Right forelimb (tissue), 1 donor: Measurements from ENCODE around the gene KRTAP5-3.

Experiments
- DNase-seq: peaks from one replicate; pipeline ENCODE4 v3.0.0-alpha.2; 2018

Gene KRTAP5-3

DNA sequence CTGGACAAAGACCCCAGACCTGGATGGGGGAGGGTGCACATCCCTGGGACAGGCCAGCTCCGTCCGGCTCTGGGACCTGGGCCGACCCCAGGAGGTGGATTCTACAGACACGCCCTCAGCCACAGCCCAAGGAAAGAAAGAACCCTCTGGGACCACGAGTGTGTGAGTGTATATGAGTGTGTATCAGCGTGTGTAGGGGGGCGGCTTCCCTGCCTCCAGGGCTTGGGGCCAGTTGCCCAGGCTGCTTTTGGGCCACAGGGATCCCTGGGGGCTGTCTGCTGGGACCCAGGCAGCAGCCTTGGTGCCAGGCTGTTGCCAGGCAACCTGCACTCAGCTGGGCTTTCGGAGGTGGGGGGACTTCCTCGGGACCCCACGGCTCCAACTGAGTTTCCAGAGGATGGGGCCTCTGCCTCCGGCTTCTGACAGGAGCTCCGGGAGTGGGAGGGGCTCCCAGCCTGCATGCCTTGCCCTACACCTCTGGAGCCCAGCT, 45.1 kb downstream of the KRTAP5-3 start:
- DNase-seq = no peak

DNA sequence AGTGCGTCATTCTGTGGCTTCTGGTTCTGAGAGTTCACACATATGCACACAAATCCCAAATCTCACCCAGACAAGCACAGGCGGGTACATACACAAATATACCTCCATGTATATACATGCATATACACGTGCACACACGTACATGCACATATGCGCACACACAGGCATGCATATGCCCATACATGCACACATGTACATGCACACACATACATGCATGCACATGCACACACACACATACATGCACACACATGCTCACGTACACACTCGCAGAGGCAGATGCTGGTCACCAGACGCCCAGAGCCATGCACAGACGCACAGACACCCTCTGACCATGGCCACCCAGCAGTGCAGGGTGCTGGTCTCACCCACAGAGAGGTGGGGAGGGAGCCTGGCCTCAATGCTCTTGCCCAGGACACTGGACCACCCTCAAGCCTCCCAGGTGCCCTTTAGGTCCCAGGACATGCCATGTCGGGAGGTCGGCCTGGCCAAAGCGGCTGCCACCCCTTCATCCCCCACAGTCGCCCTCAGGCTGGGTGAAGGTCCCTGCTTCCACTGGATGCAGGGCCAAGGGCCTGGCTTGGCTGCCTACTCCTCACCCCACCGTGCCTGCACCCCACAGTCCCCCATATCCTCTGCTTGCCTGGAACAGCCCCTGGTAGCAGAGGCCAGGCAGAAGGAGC, 45.7 kb downstream of the KRTAP5-3 start:
- no peak for DNase-seq

GRCh38 chr11:1561955-1562354, 46.3 kb downstream of the KRTAP5-3 start:
- DNase-seq = no peak

DNA sequence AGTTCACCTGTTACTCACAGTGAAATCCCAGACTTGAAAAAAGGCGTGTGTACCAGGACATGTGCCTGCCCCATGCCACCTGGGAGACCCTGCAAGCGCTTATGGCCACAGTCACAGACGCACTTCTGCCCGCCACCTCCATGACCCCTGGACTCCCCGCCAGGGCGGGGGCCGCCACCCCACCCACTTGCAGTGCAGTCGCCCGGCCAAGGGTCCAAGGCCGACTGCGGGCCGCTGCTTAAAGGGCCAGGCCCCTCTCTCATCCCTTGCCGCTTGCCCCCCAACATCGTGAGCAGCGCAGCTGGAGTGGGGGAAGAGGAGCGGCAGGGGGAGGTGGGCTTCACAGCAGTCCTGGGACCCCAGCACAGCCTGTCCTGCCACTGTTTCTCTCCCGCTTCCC, 47.0 kb downstream of the KRTAP5-3 start:
- DNase-seq = no peak

DNA sequence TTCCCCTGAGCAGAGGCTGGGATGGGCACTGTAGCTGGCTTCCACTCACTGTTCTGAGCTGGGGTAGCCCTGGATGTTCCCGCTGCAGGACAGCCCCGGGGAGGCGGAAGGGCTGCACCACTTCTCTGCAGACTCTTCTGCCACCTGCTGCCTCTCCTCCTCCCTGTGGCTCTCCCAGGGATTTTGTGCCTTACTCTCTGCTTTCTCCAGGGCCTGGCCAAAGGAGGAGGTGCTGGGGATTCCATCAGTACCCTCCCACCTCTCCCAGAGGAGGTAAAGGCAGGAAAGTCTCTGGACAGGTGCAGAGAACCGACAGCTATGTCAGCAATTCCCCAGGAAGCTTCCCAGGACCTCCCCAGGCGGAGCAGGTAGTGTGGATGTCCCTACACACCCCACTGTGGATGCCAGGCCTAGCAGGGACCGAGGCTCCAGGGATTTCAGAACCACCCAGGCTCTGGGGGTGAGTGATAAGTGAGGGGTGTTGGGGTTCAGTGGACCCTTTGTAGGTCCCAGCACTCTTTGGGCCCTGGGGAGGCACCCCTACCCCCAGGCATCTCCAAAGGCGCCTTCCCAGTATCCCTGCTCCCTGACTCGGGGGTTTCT, 47.5 kb downstream of the KRTAP5-3 start:
- DNase-seq = no peak

GRCh38 chr11:1560002-1560648, 48.1 kb downstream of the KRTAP5-3 start:
- no peak for DNase-seq

DNA sequence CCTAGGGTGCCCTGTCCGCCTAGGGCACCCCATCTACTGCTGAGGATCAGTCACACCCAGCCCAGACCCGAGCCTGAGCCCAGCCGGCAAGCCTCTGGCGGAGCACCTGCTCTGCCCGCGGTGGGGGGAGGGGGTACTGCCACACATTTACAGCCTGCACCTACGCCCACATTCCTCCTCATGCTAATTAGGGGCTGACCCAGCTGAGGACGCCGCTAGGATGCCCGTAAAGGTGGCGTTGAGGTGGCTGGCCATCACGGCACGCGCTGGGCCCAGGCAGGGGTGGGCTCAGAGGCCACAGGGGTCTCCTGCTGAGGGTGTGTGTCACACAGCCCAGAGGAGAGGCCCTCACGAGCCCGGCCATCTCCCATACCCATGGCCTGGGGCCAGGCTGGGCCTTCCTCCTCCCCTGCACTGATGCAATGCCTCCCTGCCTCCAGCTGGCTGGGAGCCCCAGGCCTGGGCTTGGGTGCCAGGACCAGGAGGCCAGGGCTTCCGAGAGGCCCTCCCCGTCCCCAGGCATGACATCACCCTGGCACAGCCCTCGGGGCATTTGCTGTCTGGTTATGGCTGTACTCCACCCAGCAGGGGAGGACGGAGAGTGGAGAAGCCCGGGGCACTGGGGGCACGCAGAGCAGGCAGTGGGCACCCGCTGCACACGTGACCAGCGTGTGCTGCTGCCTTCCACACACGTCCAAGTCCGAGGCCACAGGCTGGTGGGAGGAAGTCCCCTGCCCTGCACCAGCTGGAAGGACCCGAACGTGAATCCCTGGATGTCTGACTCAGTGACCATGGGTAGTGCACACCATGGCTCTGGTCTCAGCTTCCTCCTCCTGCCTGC, 48.9 kb downstream of the KRTAP5-3 start:
- DNase-seq = peak; percentile 81

- no peak for DNase-seq
Observed at GRCh38 chr11:1558775-1559110, 49.5 kb downstream of the KRTAP5-3 start.

GRCh38 chr11:1557904-1558774, 50.1 kb downstream of the KRTAP5-3 start:
- DNase-seq = no peak
